A549 treated with RU486 at 1 μM for 4 hours (cell line): ENCODE data around the gene HORMAD1. TPM values are rescaled to one million over a fixed set of nuclear protein-coding genes. Genes with fewer than 3 reads are reported as not detected.

ENCODE experiments used
- total RNA-seq: library from RNA; stranded (reverse); fragments of 200-300 nt; extraction: Qiagen RNA extraction; gene quantifications from 5 replicates; pipeline ENCODE4 v1.2.3, GENCODE V29; 2022; ENCODE audit warnings: low read depth

Gene HORMAD1, protein sequence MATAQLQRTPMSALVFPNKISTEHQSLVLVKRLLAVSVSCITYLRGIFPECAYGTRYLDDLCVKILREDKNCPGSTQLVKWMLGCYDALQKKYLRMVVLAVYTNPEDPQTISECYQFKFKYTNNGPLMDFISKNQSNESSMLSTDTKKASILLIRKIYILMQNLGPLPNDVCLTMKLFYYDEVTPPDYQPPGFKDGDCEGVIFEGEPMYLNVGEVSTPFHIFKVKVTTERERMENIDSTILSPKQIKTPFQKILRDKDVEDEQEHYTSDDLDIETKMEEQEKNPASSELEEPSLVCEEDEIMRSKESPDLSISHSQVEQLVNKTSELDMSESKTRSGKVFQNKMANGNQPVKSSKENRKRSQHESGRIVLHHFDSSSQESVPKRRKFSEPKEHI
- 3.0 to 8.1 TPM (median 7.7 TPM) in 5 replicates for total RNA-seq

DNA sequence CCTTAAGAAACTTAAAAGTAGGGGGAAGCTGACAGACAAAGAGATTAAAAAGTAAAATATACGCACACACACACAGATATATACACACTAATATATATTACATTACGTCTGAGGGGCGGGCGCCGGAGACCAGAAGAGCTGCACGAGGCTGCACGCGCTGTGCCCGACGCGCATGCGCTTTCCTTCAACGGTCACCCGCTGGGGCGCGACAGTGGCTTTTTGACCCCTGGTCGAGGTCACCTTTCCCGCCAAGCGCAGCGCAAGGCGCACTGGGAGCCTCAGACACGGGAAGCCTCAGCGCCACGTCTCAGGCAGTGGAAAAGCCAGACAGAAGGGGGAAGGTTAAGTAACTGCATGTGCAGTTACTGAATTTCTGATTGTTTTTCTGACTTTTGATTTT lies at the start of gene HORMAD1:
HORMAD1 (minus strand) TSS at position 193 of the 400 bp plus-strand sequence. CDS start 1,390 bp downstream, outside the sequence.

GRCh38 chr1:150765296-150765976 lies 44.7 kb upstream of the HORMAD1 start, which contains the start of gene CTSS:
Gene CTSS (minus strand): TSS chr1:150765778. CDS start chr1:150764763, 1,015 bp downstream.

DNA sequence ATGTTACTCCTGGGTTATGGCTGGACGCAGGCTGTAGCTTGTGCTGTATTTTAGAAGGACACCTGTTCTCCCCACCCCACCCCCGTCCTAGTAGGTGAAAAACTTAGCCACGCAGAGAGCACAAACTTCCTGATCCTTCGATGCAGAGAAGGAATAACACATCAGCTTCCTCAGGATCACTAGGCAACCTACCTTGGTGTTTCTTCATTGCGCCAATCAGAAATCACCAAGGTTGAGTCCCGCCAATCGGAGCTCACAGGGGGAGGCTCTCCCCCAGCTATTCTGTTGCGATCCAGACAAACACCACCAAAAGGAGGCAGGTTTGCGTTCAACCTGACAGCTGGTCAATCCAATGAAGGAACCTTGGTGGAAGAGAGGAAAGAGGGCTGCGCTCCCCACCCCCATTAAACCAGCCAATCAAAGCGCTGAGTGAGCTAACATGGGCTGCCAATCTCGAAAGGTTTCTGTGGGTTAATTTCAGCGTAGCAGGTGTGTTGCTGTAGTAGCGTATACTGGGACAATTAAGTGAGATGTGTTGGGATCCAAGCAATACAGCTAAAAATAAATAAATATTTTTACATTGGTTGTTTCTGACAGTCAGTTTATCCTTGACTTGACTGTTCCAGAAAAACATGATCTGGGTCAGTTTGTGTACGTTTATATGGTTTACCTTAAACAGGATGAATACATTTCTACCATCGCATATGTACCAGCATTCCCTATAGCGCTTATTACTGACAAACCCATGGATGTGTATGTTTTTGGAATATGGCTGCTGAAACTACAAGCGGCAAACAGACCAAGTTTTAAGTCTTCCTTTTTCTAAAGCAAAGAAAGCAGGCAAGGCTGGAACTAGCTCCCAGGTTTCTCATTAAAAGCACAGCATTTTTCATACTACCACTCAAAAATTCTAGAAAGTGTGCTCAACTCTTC lies 23.4 kb downstream of the HORMAD1 start, which contains the start of gene GOLPH3L:
GOLPH3L (minus strand) TSS at position 160 of the 933 bp plus-strand sequence. CDS start 2,316 bp downstream, outside the sequence.

Other genes starting within 250 kb of the HORMAD1 start
- gene TARS2, start 233.5 kb downstream of the HORMAD1 start, total RNA-seq = 19.8 to 22.5 TPM (median 20.6 TPM) in 5 replicates
- 1.5 to 2.4 TPM (median 1.8 TPM) in 5 replicates for gene ECM1, start 212.8 kb downstream of the HORMAD1 start, total RNA-seq
- gene FALEC, start 205.1 kb downstream of the HORMAD1 start, total RNA-seq = 0.29 to 0.46 TPM in 2 of 5 replicates, not detected in the others
- gene ADAMTSL4, start 171.5 kb downstream of the HORMAD1 start, total RNA-seq = 2.4 to 4.3 TPM (median 2.8 TPM) in 5 replicates
- 122 to 171 TPM (median 160 TPM) in 5 replicates for gene MCL1, start 141.3 kb downstream of the HORMAD1 start, total RNA-seq
- 128 to 152 TPM (median 133 TPM) in 5 replicates for gene ENSA, start 91.3 kb downstream of the HORMAD1 start, total RNA-seq
- 10.5 to 15.9 TPM (median 15.4 TPM) in 5 replicates for gene GOLPH3L, start 23.7 kb downstream of the HORMAD1 start, total RNA-seq
- 13.6 to 20.4 TPM (median 19.9 TPM) in 5 replicates for gene CTSS, start 44.9 kb upstream of the HORMAD1 start, total RNA-seq
- 1.3 to 2.3 TPM (median 1.5 TPM) in 5 replicates for gene CTSK, start 87.4 kb upstream of the HORMAD1 start, total RNA-seq
- gene ARNT, start 155.7 kb upstream of the HORMAD1 start, total RNA-seq = 10.7 to 12.2 TPM (median 12.0 TPM) in 5 replicates
- not detected in 5 replicates for gene CTXND2, start 166.2 kb upstream of the HORMAD1 start, total RNA-seq
- 22.7 to 28.1 TPM (median 23.0 TPM) in 5 replicates for gene SETDB1, start 205.5 kb upstream of the HORMAD1 start, total RNA-seq